H1 (cell line): Measurements from ENCODE around the gene OTX2.

ENCODE experiments used
- EZH2 ChIP-seq: fragments of 200-600 bp; sonication (generic); IDR thresholded peaks from 2 replicates; pipeline ENCODE4 v1.7.1; 2012; ENCODE audit warnings: low read depth, mild to moderate bottlenecking, moderate library complexity, low read length, inconsistent platforms; ENCODE audit not compliant: severe bottlenecking
- GTF2F1 ChIP-seq: IDR thresholded peaks from 2 replicates; pipeline ENCODE4 v1.6.1; 2012; ENCODE audit warnings: low read depth, low read length, improper control_type of control experiment, borderline replicate concordance
- HDAC6 ChIP-seq: IDR thresholded peaks from one replicate; pipeline ENCODE4 v1.7.1; 2012; ENCODE audit warnings: low read depth, mild to moderate bottlenecking, inconsistent platforms, low read length, moderate library complexity
- JUN ChIP-seq: IDR thresholded peaks from 2 replicates; pipeline ENCODE4 v1.6.1; 2011; ENCODE audit warnings: low read depth, mild to moderate bottlenecking, improper control_type of control experiment, low read length
- MAFK ChIP-seq: IDR thresholded peaks from 2 replicates; pipeline ENCODE4 v1.6.1; 2012; ENCODE audit warnings: low read depth, mild to moderate bottlenecking, improper control_type of control experiment, low read length
- POLR2A ChIP-seq, 2 experiments: IDR thresholded peaks; 1 replicate in 1 of 2; 2 replicates in 1 of 2; pipeline ENCODE4 v1.6.1; 2011; ENCODE audit warnings: low read depth in 2 of 2, low read length in 2 of 2, mild to moderate bottlenecking in 2 of 2; ENCODE audit errors: control extremely low read depth in 1 of 2
- RFX5 ChIP-seq: IDR thresholded peaks from 2 replicates; pipeline ENCODE4 v1.6.1; 2011; ENCODE audit warnings: low read depth, low read length, improper control_type of control experiment, borderline replicate concordance
- SAP30 ChIP-seq: fragments of 300-600 bp; sonication (generic); IDR thresholded peaks from 2 replicates; pipeline ENCODE4 v1.7.1; 2012; ENCODE audit warnings: low read length, moderate library complexity, mild to moderate bottlenecking, inconsistent platforms; ENCODE audit not compliant: insufficient read depth, insufficient replicate concordance
- SRF ChIP-seq: IDR thresholded peaks from 2 replicates; pipeline ENCODE4 v1.6.1; 2011; ENCODE audit warnings: mild to moderate bottlenecking, low read depth, low read length, moderate library complexity
- TCF12 ChIP-seq: IDR thresholded peaks from 2 replicates; pipeline ENCODE4 v1.6.1; 2011; ENCODE audit warnings: low read depth, mild to moderate bottlenecking, low read length
- TF ChIP-seq, protein P1 (sequence below), 3 experiments: IDR thresholded peaks; 1 replicate in 2 of 3; 2 replicates in 1 of 3; pipeline versions ENCODE4 v1.5.1 to v1.6.1; 2011; ENCODE audit warnings: low read length in 3 of 3, mild to moderate bottlenecking in 3 of 3, inconsistent platforms in 2 of 3, low read depth in 1 of 3, moderate library complexity in 1 of 3; ENCODE audit not compliant: insufficient read depth in 1 of 3; ENCODE audit errors: control extremely low read depth in 1 of 3
- TF ChIP-seq, protein P2 (sequence below): IDR thresholded peaks from 2 replicates; pipeline ENCODE4 v1.6.1; 2012; ENCODE audit warnings: low read length, inconsistent platforms
- TF ChIP-seq, protein P3 (sequence below): IDR thresholded peaks from 2 replicates; pipeline ENCODE4 v1.6.1; 2012; ENCODE audit warnings: inconsistent platforms

DNA sequence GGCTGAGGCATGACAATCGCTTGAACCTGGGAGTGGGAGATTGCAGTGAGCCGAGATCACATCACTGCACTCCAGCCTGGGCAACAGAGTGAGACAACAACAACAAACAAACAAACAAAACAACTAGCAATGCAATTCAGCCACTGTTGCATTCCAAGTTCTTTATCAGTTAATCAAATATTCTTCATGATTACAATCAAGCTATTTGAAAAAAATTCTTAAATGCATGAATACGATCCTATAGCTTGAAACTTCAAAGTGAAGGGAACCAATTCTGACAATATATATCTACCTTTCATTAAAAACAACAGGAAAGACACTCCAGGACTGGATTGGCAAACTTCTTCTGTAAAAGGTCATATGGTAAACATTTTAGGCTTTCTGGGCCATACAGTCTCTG, 31.3 kb upstream of the OTX2 start:
- TF ChIP-seq, protein P1, sequence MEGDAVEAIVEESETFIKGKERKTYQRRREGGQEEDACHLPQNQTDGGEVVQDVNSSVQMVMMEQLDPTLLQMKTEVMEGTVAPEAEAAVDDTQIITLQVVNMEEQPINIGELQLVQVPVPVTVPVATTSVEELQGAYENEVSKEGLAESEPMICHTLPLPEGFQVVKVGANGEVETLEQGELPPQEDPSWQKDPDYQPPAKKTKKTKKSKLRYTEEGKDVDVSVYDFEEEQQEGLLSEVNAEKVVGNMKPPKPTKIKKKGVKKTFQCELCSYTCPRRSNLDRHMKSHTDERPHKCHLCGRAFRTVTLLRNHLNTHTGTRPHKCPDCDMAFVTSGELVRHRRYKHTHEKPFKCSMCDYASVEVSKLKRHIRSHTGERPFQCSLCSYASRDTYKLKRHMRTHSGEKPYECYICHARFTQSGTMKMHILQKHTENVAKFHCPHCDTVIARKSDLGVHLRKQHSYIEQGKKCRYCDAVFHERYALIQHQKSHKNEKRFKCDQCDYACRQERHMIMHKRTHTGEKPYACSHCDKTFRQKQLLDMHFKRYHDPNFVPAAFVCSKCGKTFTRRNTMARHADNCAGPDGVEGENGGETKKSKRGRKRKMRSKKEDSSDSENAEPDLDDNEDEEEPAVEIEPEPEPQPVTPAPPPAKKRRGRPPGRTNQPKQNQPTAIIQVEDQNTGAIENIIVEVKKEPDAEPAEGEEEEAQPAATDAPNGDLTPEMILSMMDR (IDR thresholded peaks at IDR 0.05; ENCODE audit: control extremely low read depth in 1 of 3, insufficient read depth in 1 of 3, low read depth in 1 of 3, low read length in 3 of 3), result no peak
- no peak for TF ChIP-seq EZH2
- TF ChIP-seq, protein P2, sequence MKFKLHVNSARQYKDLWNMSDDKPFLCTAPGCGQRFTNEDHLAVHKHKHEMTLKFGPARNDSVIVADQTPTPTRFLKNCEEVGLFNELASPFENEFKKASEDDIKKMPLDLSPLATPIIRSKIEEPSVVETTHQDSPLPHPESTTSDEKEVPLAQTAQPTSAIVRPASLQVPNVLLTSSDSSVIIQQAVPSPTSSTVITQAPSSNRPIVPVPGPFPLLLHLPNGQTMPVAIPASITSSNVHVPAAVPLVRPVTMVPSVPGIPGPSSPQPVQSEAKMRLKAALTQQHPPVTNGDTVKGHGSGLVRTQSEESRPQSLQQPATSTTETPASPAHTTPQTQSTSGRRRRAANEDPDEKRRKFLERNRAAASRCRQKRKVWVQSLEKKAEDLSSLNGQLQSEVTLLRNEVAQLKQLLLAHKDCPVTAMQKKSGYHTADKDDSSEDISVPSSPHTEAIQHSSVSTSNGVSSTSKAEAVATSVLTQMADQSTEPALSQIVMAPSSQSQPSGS, result no peak
- TF ChIP-seq SAP30, result no peak
- no peak for TF ChIP-seq SRF
- no peak for TF ChIP-seq RFX5
- no peak for TF ChIP-seq GTF2F1
- no peak for TF ChIP-seq HDAC6
- no peak for TF ChIP-seq TCF12
- TF ChIP-seq, protein P3, sequence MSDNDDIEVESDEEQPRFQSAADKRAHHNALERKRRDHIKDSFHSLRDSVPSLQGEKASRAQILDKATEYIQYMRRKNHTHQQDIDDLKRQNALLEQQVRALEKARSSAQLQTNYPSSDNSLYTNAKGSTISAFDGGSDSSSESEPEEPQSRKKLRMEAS, result no peak
- no peak for TF ChIP-seq POLR2A (IDR thresholded peaks at IDR 0.05; ENCODE audit: control extremely low read depth in 1 of 2, low read depth in 2 of 2, low read length in 2 of 2)
- no peak for TF ChIP-seq MAFK
- no peak for TF ChIP-seq JUN
